Urinary bladder (tissue), 4 donors: ENCODE results near the gene ARMC5. TPM values are rescaled to one million over a fixed set of nuclear protein-coding genes. Genes with fewer than 3 reads are reported as not detected.

Experiments
- DNase-seq: peaks from one replicate; pipeline ENCODE4 v3.0.0-alpha.2; 2015; ENCODE audit errors: extremely low spot score
- H3K27ac ChIP-seq: one replicate; pipeline ENCODE4 v1.5.1; 2013; ENCODE audit warnings: low read depth, mild to moderate bottlenecking, moderate library complexity
- H3K36me3 ChIP-seq: one replicate; pipeline ENCODE4 v1.6.1; 2013; ENCODE audit warnings: mild to moderate bottlenecking, moderate library complexity; ENCODE audit not compliant: insufficient read depth
- H3K4me1 ChIP-seq: one replicate; pipeline ENCODE4 v1.6.1; 2013; ENCODE audit warnings: mild to moderate bottlenecking, moderate library complexity; ENCODE audit not compliant: insufficient read depth
- H3K4me3 ChIP-seq: one replicate; pipeline ENCODE4 v1.5.1; 2013; ENCODE audit warnings: low read depth, low read length
- WGBS: extraction: QIAGEN DNeasy Blood & Tissue Kit; methylation state at CpG from one replicate; pipeline ENCODE4 v1.1.7; 2013; 5-methylcytosine and 5-hydroxymethylcytosine counted together
- polyA plus RNA-seq: library from polyadenylated mRNA; stranded (reverse); fragments of 200-250 nt; gene quantifications from one replicate; pipeline ENCODE4 v1.2.3, GENCODE V29; 2013
- total RNA-seq: library from RNA; depleted of rRNA; stranded (reverse); fragments of >200 nt; gene quantifications from one replicate; pipeline ENCODE4 v1.2.3, GENCODE V29; 2014
- donor health status: healthy with polysubstance abuse.
- donor health status: healthy.

Gene ARMC5
- total and polyA plus RNA-seq, 2 donors = 5.4 to 13.1 TPM

- DNase-seq = no peak
- Histone ChIP-seq H3K27ac (no peak overlapping the region), H3K4me1 (no peaks in the 10 kb centered on the region), H3K4me3 (no peak overlapping the region), H3K36me3 (no peaks in the 10 kb centered on the region)
- WGBS = 92% methylated on average over 5 of the region's 5 CpGs
These were observed 26.7 kb downstream of the ARMC5 start for GRCh38 chr16:31486045-31486444.

GRCh38 chr16:31487071-31487719 is 27.9 kb downstream of the ARMC5 start:
- DNase-seq = no peak
- no peaks in the 10 kb centered on the region for H3K4me1 ChIP-seq
- peak overlapping the region; percentile 35 for H3K4me3 ChIP-seq
- H3K27ac ChIP-seq = no peak overlapping the region
- H3K36me3 ChIP-seq = no peaks in the 10 kb centered on the region
- 7% methylated on average over 48 of the region's 48 CpGs for WGBS

DNA sequence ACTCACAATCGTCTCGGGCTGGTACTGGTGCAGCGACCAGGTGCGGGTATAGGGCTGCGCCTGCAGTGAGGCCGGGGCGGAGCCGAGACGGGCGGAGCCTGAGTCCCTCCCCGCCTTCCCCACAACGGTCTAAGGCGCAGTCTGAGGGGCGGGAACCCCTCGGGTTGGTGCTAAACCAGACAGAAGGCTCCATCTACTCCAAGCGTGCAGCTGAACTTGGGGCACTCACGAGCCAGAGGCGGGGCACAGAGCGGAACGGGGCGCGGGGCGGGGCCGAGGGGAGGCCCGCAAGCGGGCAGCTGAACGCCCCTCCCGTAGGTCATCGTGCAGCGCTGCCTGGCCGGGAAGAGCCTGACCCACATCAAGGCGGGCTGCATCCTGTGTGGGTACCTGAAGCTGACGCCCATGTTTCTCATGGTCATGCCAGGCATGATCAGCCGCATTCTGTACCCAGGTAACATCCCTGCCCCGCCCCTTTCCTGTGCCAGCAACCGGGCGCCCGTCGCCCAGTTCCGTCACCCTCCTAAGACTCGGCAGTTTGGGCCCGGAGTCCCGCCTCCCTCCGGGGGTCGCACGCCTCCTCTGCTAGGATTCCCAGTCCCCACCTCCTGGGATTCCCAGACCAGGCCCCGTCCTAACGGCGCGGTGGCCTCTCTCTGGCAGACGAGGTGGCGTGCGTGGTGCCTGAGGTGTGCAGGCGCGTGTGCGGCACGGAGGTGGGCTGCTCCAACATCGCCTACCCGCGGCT is 28.6 kb downstream of the ARMC5 start:
- WGBS = under 1% methylated on average over 60 of the region's 60 CpGs
- Histone ChIP-seq H3K4me1 (no peaks in the 10 kb centered on the region), H3K27ac (no peak overlapping the region), H3K4me3 (peak overlapping the region; percentile 35), H3K36me3 (no peaks in the 10 kb centered on the region)
- DNase-seq = no peak

GRCh38 chr16:31488468-31489297 is 29.4 kb downstream of the ARMC5 start:
- 33% methylated on average over 77 of the region's 77 CpGs for WGBS

GRCh38 chr16:31489298-31489564 is 29.9 kb downstream of the ARMC5 start:
- no peak for DNase-seq
- WGBS = 85% methylated on average over 7 of the region's 7 CpGs
- H3K4me3 ChIP-seq = no peak overlapping the region

More at GRCh38 chr16:31488468-31489297, 29.4 kb downstream of the ARMC5 start:
- no peak for DNase-seq
- peaks cover 5% of the 10 kb centered on the region for H3K36me3 ChIP-seq
- no peaks in the 10 kb centered on the region for H3K4me1 ChIP-seq
- H3K4me3 ChIP-seq = peak overlapping the region; percentile 35
- no peak overlapping the region for H3K27ac ChIP-seq

GRCh38 chr16:31489616-31490584 is 30.6 kb downstream of the ARMC5 start:
- DNase-seq = no peak
- Histone ChIP-seq H3K4me1 (no peaks in the 10 kb centered on the region), H3K27ac (no peak overlapping the region), H3K36me3 (peaks cover 5% of the 10 kb centered on the region), H3K4me3 (no peak overlapping the region)
- 88% methylated on average over 22 of the region's 22 CpGs for WGBS

More at GRCh38 chr16:31489298-31489564, 29.9 kb downstream of the ARMC5 start:
- peaks cover 5% of the 10 kb centered on the region for H3K36me3 ChIP-seq
- no peaks in the 10 kb centered on the region for H3K4me1 ChIP-seq
- H3K27ac ChIP-seq = no peak overlapping the region

- Histone ChIP-seq H3K4me1 (no peaks in the 10 kb centered on the region), H3K36me3 (peaks cover 5% of the 10 kb centered on the region), H3K4me3 (no peak overlapping the region), H3K27ac (no peak overlapping the region)
- no peak for DNase-seq
- WGBS = 93% methylated on average over 8 of the region's 8 CpGs
These were observed 32.6 kb downstream of the ARMC5 start for GRCh38 chr16:31491778-31492418.

- Histone ChIP-seq H3K36me3 (peaks cover 5% of the 10 kb centered on the region), H3K4me3 (no peak overlapping the region), H3K27ac (no peak overlapping the region), H3K4me1 (no peaks in the 10 kb centered on the region)
- DNase-seq = no peak
- 93% methylated on average over 18 of the region's 18 CpGs for WGBS
These were observed 34.3 kb downstream of the ARMC5 start for GRCh38 chr16:31493506-31494125.

DNA sequence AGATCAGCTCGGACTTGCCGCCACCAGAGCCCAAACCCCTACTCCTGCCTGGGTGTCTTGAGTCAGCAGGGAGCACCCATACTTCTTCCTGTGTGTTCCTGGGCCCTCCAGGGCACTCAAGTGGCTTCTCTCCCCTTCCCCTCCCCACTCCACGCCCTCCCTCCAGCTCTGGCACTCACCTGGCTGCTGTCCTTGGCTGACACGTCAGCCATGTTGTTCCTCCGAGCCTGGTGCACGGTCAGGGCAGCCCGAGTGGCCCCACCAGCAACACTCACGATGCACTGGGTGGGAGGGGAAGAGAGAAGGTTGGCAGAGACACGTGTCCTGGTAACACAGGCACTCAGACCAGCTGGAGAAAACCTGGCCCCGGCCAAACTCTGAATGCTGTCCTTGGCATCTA is 37.4 kb downstream of the ARMC5 start:
- no peak for DNase-seq
- Histone ChIP-seq H3K4me1 (no peaks in the 10 kb centered on the region), H3K4me3 (no peak overlapping the region), H3K36me3 (peaks cover 5% of the 10 kb centered on the region), H3K27ac (no peak overlapping the region)
- WGBS = 91% methylated on average over 10 of the region's 10 CpGs

DNA sequence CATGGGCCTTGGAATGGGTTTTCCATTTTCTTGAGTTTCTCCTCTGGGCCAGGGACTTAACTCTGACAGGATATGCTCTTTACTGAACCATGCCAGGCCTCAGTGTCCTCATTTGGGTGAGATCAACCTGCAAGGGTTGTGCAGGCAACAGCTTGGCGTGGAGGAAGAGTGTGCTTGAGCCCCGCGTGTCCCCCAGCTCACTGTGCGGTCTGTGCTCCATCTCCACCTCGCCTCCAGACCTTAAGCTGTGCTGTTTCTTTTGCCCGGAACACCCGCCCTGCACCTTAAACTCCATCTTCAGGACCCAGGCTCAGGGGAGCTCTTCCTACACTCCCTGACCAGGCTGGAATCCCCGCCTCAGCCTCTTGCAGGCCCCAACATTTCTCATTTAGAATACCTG is 39.2 kb downstream of the ARMC5 start:
- H3K4me3 ChIP-seq = no peak overlapping the region
- no peak overlapping the region for H3K27ac ChIP-seq
- 97% methylated on average over 8 of the region's 8 CpGs for WGBS
- H3K4me1 ChIP-seq = no peaks in the 10 kb centered on the region
- peaks cover 2% of the 10 kb centered on the region for H3K36me3 ChIP-seq
- no peak for DNase-seq

DNA sequence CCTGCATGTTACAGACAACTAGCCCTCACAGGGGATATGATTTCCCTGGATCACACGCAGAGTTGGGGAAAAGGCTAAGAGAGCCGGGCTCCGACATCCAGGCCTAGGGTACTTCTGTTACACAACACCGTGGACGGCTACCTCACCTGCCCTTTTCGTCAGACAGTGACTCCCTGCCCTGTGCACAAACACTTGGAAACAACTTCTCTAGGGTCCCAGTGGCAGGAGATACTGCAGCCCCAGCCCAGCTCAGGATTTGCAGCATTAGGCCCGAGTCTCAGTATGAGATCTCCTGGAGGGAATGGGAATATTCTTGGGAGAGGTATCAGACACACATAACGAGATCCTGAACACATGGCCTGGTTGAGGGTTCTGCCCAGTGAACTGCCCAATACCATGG is 40.6 kb downstream of the ARMC5 start:
- no peak for DNase-seq
- Histone ChIP-seq H3K36me3 (no peaks in the 10 kb centered on the region), H3K27ac (no peak overlapping the region), H3K4me3 (no peak overlapping the region), H3K4me1 (no peaks in the 10 kb centered on the region)
- WGBS = 96% methylated on average over 8 of the region's 8 CpGs

DNA sequence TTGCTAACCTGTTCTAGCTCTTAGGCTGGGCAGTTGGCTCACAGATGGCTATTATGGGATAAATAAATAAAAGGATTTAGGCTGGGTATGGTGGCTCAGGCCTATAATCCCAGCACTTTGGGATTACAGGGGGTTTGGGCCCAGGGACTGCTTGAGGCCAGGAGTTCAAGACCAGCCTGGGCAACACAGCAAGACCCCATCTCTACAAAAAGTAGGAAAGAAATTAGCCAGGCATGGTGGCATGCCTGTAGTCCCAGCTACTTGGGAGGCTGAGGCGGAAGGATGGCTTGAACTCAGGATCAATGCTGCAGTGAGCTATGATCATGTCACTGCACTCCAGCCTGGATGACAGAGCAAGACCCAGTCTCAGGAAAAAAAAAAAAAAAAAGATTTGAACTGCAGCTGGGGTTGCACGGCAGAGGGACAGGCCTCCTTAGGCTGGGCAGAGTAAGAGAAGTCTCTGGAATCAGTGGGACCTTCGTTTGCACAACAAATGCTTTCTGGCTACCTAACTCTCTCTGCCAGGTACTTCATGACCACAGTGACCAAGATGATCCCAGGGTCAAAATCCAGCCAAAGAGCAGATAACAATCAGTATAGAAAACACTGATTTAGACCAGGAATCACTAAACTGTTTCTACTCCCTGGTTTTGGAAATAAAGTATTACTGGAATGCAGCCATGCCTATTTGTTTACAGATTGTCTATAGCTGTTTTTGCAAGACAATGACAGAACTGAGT is 42.1 kb downstream of the ARMC5 start:
- Histone ChIP-seq H3K4me1 (no peaks in the 10 kb centered on the region), H3K36me3 (no peaks in the 10 kb centered on the region), H3K4me3 (no peak overlapping the region), H3K27ac (no peak overlapping the region)
- DNase-seq = no peak
- 66% methylated on average over 3 of the region's 3 CpGs for WGBS
